GM21825 (cell line): ENCODE data around the gene NDUFS5.
"Not testable (repeated sequence)": the region's sequence is repeated elsewhere in the genome, so short reads cannot be mapped to it uniquely, and the experiment has no call there.

Experiments used
- ATAC-seq: cut with Tn5 transposase; IDR thresholded peaks from one replicate; pipeline ENCODE4 v1.9.1; 2021; ENCODE audit warnings: mild to moderate bottlenecking, moderate library complexity; ENCODE audit not compliant: unreplicated experiment

The NDUFS5 gene

GRCh38 chr1:39061951-39062350 lies 35.8 kb downstream of the NDUFS5 start:
- no peak for ATAC-seq

- no peak for ATAC-seq
Observed at GRCh38 chr1:39063191-39063590, 37.0 kb downstream of the NDUFS5 start.

GRCh38 chr1:39063775-39064174 lies 37.6 kb downstream of the NDUFS5 start:
- no peak for ATAC-seq

- ATAC-seq = no peak
Observed at GRCh38 chr1:39065542-39065941, 39.4 kb downstream of the NDUFS5 start.

- not testable (repeated sequence) for ATAC-seq
Observed at GRCh38 chr1:39068227-39068626, 42.1 kb downstream of the NDUFS5 start.

GRCh38 chr1:39071557-39071956 lies 45.4 kb downstream of the NDUFS5 start:
- ATAC-seq = not testable (repeated sequence)

- no peak for ATAC-seq
Observed at GRCh38 chr1:39076127-39076798, 50.1 kb downstream of the NDUFS5 start.

- ATAC-seq = no peak
Observed at GRCh38 chr1:39076799-39077148, 50.6 kb downstream of the NDUFS5 start.

- ATAC-seq = no peak
Observed at GRCh38 chr1:39080269-39080826, 54.2 kb downstream of the NDUFS5 start.

- no peak for ATAC-seq
Observed at GRCh38 chr1:39080831-39081270, 54.7 kb downstream of the NDUFS5 start.

GRCh38 chr1:39081271-39082009 lies 55.3 kb downstream of the NDUFS5 start:
- no peak for ATAC-seq

- no peak for ATAC-seq
Observed at GRCh38 chr1:39082010-39082799, 56.1 kb downstream of the NDUFS5 start.

- no peak for ATAC-seq
Observed at GRCh38 chr1:39082811-39083576, 56.8 kb downstream of the NDUFS5 start.

- ATAC-seq = no peak
Observed at GRCh38 chr1:39084191-39084590, 58.0 kb downstream of the NDUFS5 start.
